Lower leg skin (tissue), 4 donors: ENCODE data around the gene ICAM5. TPM values are rescaled to one million over a fixed set of nuclear protein-coding genes. Genes with fewer than 3 reads are reported as not detected.

Experiments used
- DNase-seq, 2 donors: peaks; one replicate each; pipeline ENCODE4 v3.0.0-alpha.2; 2019; ENCODE audit warnings: low spot score in 2 of 2
- H3K4me3 ChIP-seq: fragments of 200-600 bp; sonication (generic); 2 replicates; pipeline ENCODE4 v1.5.1; 2017; ENCODE audit warnings: mild to moderate bottlenecking, low read depth; ENCODE audit not compliant: poor library complexity, severe bottlenecking
- POLR2A ChIP-seq, 2 donors: fragments of 450-650 bp; IDR thresholded peaks; one replicate each; pipeline ENCODE4 v1.6.1; 2016 to 2017; ENCODE audit warnings: antibody characterized with exemption in 2 of 2, mild to moderate bottlenecking in 1 of 2, moderate library complexity in 1 of 2
- WGBS, 2 donors: methylation state at CpG; one replicate each; pipeline ENCODE4 v1.1.5; 2018; 5-methylcytosine and 5-hydroxymethylcytosine counted together
- intact Hi-C: fragments of 100-400 bp; cut with DNase I; formaldehyde crosslinking; loops from one replicate; pipeline ENCODE4 v1.15.0; 2023; ENCODE audit warnings: low total_unique reads
- total RNA-seq, 4 donors: library from RNA; depleted of rRNA; stranded (reverse); fragments of >200 nt; gene quantifications; one replicate each; pipeline ENCODE4 v1.1.0, GENCODE V29; 2016
- TF ChIP-seq, protein P1 (sequence below), 3 donors: fragments of 450-650 bp; IDR thresholded peaks; one replicate each; pipeline ENCODE4 v1.5.1; 2016; ENCODE audit warnings: antibody characterized with exemption in 3 of 3, mild to moderate bottlenecking in 3 of 3, moderate library complexity in 2 of 3

Gene ICAM5
- total RNA-seq, 4 donors from 2014 or later = 0.13 to 0.20 TPM; not detected in 2

DNA sequence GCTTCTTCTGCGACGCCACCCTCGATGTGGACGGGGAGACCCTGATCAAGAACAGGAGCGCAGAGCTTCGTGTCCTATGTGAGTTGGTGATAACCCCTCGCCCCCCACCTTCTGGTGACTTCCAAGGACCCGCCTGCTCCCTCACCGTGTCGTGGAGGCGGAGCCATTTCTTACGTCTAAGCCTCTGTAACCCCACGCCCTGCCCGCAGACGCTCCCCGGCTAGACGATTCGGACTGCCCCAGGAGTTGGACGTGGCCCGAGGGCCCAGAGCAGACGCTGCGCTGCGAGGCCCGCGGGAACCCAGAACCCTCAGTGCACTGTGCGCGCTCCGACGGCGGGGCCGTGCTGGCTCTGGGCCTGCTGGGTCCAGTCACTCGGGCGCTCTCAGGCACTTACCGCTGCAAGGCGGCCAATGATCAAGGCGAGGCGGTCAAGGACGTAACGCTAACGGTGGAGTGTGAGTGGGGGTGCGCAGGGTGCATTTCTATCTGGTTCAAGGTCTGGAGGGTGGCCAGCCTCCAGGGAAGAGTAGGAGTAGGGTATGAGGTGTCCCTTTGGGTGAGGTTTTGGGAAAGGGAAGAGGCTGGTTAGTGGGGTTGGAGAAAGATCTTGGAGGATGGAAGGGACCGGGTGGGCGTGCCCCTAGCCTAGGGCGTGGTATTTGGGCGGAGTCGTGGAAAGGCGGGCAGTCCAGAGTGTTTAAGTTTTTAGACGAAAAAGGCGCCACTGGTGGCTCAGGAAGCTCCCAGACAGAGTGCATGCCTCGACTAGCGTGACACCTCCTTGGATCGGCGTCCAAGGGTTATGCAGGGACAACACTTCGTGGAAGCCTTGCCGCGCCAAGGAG lies 3.3 kb downstream of the ICAM5 start:
- no peak overlapping the region for H3K4me3 ChIP-seq
- no peak for TF ChIP-seq POLR2A (IDR thresholded peaks at IDR 0.05)
- TF ChIP-seq, protein P1, sequence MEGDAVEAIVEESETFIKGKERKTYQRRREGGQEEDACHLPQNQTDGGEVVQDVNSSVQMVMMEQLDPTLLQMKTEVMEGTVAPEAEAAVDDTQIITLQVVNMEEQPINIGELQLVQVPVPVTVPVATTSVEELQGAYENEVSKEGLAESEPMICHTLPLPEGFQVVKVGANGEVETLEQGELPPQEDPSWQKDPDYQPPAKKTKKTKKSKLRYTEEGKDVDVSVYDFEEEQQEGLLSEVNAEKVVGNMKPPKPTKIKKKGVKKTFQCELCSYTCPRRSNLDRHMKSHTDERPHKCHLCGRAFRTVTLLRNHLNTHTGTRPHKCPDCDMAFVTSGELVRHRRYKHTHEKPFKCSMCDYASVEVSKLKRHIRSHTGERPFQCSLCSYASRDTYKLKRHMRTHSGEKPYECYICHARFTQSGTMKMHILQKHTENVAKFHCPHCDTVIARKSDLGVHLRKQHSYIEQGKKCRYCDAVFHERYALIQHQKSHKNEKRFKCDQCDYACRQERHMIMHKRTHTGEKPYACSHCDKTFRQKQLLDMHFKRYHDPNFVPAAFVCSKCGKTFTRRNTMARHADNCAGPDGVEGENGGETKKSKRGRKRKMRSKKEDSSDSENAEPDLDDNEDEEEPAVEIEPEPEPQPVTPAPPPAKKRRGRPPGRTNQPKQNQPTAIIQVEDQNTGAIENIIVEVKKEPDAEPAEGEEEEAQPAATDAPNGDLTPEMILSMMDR (IDR thresholded peaks at IDR 0.05) = no peak
- intact Hi-C loops = no loop called here
- WGBS, 2 donors = 6 to 21% methylated on average over 56 of the region's 56 CpGs
- DNase-seq = no peak

DNA sequence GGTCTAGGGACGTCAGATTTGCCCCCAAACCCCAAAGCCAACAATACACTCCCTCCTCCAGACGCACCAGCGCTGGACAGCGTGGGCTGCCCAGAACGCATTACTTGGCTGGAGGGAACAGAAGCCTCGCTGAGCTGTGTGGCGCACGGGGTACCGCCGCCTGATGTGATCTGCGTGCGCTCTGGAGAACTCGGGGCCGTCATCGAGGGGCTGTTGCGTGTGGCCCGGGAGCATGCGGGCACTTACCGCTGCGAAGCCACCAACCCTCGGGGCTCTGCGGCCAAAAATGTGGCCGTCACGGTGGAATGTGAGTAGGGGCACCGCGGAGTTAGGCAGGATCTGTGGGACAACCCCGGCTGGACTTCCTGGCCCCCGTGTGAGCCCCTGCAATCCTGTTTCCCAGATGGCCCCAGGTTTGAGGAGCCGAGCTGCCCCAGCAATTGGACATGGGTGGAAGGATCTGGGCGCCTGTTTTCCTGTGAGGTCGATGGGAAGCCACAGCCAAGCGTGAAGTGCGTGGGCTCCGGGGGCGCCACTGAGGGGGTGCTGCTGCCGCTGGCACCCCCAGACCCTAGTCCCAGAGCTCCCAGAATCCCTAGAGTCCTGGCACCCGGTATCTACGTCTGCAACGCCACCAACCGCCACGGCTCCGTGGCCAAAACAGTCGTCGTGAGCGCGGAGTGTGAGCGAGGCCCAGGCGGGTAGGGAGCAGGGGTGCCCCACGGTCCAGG lies 4.0 kb downstream of the ICAM5 start:
- TF ChIP-seq POLR2A (IDR thresholded peaks at IDR 0.05) = no peak
- TF ChIP-seq, protein P1 (IDR thresholded peaks at IDR 0.05) = no peak
- no peak overlapping the region for H3K4me3 ChIP-seq
- 15 to 16% methylated on average over 24 to 39 of the region's 49 CpGs for WGBS, 2 donors
- no peak for DNase-seq
- intact Hi-C loops = no loop called here

DNA sequence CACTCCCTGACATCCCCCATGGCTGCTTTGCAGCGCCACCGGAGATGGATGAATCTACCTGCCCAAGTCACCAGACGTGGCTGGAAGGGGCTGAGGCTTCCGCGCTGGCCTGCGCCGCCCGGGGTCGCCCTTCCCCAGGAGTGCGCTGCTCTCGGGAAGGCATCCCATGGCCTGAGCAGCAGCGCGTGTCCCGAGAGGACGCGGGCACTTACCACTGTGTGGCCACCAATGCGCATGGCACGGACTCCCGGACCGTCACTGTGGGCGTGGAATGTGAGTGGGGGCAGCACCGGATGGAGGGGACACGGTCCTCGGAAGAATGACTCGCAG lies 4.6 kb downstream of the ICAM5 start:
- no peak for TF ChIP-seq POLR2A (IDR thresholded peaks at IDR 0.05)
- TF ChIP-seq, protein P1 (IDR thresholded peaks at IDR 0.05) = no peak
- intact Hi-C loops = no loop called here
- DNase-seq = no peak
- 7 to 34% methylated on average over 10 to 19 of the region's 25 CpGs for WGBS, 2 donors
- no peak overlapping the region for H3K4me3 ChIP-seq

DNA sequence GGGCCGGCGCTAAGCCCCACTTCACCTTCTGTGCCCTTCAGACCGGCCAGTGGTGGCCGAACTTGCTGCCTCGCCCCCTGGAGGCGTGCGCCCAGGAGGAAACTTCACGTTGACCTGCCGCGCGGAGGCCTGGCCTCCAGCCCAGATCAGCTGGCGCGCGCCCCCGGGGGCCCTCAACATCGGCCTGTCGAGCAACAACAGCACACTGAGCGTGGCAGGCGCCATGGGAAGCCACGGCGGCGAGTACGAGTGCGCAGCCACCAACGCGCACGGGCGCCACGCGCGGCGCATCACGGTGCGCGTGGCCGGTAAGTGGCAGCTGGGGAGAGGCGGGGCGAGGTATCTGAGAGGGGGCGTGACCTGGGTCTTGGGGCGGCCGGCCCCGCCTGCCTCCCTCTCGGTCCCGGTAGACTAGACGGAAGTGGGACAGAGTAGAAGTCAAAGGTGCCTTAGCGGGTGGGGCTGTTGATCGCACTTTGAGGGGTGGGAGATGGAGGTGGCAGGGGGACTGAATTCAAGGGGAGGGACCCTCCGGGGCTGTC lies 5.6 kb downstream of the ICAM5 start:
- H3K4me3 ChIP-seq = no peak overlapping the region
- intact Hi-C loops = no loop called here
- WGBS, 2 donors = 1 to 2% methylated on average over 22 to 36 of the region's 48 CpGs
- no peak for TF ChIP-seq POLR2A (IDR thresholded peaks at IDR 0.05)
- TF ChIP-seq, protein P1 (IDR thresholded peaks at IDR 0.05) = no peak
- DNase-seq = no peak

DNA sequence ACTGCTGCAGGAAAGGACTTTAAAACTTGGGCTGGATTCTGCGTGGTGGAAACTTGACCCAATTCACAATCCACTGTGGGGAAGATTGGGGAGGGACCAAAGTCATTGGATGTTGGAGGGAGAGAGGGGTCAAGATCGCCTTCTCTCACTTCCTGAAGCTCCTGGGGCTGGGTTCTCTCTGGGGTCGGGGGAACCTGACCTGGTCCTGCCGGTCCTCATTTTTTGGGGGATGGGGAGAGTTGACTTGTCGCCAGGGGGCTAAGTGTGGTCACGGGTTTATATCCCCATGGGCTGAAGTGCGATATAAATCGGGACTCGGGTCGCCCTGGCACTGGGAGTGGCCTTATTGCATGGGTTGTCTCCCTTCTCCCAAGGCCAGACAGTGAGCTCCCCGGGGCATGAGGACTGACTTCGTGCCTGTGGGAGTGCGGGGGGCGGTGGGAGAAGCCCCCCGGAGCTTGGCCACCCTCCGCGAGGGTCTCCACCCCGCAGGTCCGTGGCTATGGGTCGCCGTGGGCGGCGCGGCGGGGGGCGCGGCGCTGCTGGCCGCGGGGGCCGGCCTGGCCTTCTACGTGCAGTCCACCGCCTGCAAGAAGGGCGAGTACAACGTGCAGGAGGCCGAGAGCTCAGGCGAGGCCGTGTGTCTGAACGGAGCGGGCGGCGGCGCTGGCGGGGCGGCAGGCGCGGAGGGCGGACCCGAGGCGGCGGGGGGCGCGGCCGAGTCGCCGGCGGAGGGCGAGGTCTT lies 6.3 kb downstream of the ICAM5 start:
- no peak for DNase-seq
- TF ChIP-seq, protein P1 (IDR thresholded peaks at IDR 0.05) = no peak
- TF ChIP-seq POLR2A (IDR thresholded peaks at IDR 0.05) = no peak
- 6 to 9% methylated on average over 25 to 37 of the region's 58 CpGs for WGBS, 2 donors
- intact Hi-C loops = no loop called here
- no peak overlapping the region for H3K4me3 ChIP-seq
